ENCODE results near the gene DHRS1.

- TF ChIP-seq, protein P1, sequence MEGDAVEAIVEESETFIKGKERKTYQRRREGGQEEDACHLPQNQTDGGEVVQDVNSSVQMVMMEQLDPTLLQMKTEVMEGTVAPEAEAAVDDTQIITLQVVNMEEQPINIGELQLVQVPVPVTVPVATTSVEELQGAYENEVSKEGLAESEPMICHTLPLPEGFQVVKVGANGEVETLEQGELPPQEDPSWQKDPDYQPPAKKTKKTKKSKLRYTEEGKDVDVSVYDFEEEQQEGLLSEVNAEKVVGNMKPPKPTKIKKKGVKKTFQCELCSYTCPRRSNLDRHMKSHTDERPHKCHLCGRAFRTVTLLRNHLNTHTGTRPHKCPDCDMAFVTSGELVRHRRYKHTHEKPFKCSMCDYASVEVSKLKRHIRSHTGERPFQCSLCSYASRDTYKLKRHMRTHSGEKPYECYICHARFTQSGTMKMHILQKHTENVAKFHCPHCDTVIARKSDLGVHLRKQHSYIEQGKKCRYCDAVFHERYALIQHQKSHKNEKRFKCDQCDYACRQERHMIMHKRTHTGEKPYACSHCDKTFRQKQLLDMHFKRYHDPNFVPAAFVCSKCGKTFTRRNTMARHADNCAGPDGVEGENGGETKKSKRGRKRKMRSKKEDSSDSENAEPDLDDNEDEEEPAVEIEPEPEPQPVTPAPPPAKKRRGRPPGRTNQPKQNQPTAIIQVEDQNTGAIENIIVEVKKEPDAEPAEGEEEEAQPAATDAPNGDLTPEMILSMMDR (conservative IDR thresholded peaks at IDR 0.05; ENCODE audit: low read length), result no peak
- no peak for TF ChIP-seq EZH2phosphoT487 (IDR thresholded peaks at IDR 0.05; ENCODE audit: borderline replicate concordance)
Observed at GRCh38 chr14:24256960-24257359, 42.6 kb downstream of the DHRS1 start.

Measured in Loucy (cell line).